OCI-LY3 (cell line): ENCODE data around the gene KCNN3.

ENCODE experiments used
- CTCF ChIP-seq: fragments of 200-600, 300-600 bp; sonication (generic); IDR thresholded peaks from 2 replicates; pipeline ENCODE4 v1.5.1; 2014; ENCODE audit warnings: antibody characterized with exemption, low read length, low read depth
- EZH2phosphoT487 ChIP-seq: fragments of 200-600 bp; shearing (Covaris generic); IDR thresholded peaks from 2 replicates; pipeline ENCODE4 v1.6.1; 2018; ENCODE audit warnings: antibody characterized with exemption, mixed run types, low read depth

- TF ChIP-seq CTCF (no peak), EZH2phosphoT487 (no peak)
Measured at GRCh38 chr1:154784416-154784815, 85.7 kb downstream of the KCNN3 start.
